ENCODE measurements around the gene OR1I1.
"Not testable (repeated sequence)": the region's sequence is repeated elsewhere in the genome, so short reads cannot be mapped to it uniquely, and the experiment has no call there.

The OR1I1 gene, protein sequence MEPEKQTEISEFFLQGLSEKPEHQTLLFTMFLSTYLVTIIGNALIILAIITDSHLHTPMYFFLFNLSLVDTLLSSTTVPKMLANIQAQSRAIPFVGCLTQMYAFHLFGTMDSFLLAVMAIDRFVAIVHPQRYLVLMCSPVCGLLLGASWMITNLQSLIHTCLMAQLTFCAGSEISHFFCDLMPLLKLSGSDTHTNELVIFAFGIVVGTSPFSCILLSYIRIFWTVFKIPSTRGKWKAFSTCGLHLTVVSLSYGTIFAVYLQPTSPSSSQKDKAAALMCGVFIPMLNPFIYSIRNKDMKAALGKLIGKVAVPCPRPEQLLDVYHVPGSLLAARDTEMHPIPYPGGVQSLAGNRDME

DNA sequence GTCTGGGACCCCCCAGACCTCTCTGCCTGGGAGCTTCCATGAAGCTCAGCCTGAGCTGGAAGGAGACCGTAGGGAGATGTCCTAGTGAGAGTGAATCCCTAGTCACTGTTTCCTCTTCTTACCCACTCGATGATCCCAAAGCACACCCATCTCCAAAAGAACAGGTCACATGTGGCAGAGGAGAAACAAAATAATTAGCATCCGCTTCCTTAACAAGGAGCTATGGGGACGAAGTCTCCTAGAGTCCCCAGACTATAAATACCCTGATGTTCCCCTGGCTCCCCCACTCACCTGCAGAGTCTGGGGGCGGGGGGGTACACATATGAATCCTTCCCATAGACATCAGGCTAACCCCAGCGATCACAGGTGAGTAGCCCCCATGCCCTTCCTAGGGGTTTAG is at the start of gene OR1I1:
OR1I1 (plus strand) TSS at position 301 of the 400 bp plus-strand sequence. CDS start 4,855 bp downstream, outside the sequence.
- no peak for DNase-seq

DNA sequence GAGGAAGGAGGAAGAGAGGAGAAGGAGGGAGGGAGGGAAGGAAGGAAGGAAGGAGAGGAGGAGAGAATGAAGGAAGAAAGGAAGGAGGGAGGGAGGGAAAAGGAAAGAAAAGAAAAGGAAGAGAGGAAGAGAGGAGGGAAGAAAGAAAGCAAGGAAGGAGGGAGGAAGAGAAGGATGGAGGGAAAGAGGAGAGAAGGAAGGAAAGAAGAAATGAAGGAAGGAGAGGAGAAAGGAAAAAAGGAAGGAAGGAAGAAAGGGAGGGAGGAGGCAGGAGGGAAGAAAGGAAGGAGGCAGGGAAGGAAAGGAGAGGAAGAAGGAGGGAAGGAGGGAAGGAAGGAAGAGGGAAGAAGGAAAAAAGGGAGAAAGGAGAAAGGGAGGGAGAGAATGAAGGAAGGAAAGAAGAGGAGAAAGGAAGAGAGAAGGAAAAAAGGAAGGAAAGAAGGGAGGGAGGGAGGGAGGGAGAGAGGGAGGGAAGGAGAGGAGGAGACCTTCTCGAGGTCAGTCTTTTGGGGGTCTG is 46.2 kb upstream of the OR1I1 start:
- no peak for DNase-seq

DNA sequence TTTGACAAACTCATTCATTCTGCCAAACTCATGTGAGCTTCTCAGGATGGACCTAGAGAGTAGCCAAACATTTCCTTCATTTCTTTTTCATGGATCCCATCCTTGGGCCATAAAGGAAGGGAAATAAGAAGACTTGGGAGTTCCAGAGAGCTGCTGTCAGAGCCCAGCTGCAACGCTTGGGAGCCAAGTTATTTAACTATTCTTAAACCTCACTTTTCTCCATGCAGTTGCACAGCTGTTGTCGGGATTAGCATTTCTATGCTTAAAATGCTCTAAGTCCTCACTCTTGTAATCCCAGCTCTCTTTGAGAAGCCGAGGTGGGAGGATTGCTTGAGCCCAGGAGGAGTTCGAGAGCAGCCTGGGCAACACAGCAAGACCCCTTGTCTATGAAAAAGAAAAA is 44.4 kb upstream of the OR1I1 start:
- DNase-seq, result no peak

DNA sequence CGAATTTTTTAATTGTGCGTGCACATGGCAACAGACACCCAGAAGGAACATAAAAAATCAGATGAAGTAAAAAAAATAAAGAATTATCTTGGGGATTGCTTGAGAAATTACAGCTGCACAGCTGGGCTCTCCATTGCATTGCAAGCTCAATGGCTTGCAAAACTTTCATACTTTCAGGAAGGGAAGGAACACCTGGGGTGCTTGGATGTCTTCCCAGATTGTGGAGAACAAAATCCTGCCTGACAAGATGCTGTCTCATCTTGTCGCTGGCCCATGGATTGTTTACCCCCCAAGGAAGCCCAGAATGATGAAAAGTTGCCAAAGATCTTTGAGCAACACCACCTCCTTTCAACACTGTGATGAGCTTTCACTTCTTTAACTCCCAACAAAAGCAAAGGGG is 43.7 kb upstream of the OR1I1 start:
- DNase-seq, result no peak

DNA sequence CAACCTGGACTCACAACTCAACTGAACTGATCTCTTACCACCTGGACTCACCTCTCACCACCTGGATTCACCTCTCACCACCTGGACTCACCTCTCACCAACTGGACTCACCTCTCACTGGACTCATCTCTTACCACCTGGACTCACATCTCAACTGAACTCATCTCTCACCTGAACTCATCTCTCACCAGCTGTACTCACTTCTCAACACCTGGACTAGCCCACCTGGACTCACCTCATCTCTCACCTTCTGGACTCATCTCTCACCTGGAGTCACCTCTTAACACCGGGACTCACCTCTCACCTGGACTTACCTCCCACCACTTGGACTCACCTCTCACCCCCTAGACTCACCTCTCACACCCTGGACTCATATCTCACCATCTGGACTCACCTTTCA is 40.0 kb upstream of the OR1I1 start:
- DNase-seq, result no peak

DNA sequence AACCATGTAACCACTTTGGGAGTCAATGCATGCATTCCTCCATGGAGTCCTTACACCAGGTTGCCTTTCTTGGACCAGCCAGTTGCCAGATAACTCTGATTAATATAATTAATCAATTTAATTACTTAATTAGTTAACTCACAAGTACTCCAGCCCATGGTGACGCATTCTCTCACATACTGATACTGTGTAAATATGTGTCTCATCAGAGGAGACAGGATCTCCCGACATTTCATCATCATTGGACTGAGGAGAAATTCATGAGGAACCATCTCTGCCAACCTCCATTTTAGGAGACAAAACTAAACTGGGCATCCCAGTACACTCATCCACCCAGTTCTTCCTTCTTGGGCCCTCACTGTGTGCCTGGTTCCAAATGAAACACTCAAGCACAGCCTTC is 39.2 kb upstream of the OR1I1 start:
- DNase-seq, result no peak

DNA sequence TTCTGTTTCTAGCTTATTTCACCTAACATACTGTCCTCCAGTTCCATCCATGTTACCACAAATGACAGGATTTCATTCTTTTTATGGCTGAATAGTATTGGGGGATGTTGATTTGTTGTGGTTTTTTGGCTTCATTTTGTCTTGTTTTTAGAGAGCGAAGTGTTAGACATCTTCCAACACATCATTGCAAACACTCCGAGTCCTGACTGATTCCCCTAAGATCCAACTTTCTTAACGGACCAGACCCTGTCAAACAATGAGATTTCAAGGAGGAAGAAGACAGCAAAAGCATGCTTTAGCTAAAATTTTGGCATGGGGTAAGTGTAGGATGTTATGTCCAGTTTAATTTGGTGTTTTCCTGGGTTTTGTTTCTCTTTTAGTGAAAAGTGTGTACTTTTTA is 36.5 kb upstream of the OR1I1 start:
- no peak for DNase-seq

DNA sequence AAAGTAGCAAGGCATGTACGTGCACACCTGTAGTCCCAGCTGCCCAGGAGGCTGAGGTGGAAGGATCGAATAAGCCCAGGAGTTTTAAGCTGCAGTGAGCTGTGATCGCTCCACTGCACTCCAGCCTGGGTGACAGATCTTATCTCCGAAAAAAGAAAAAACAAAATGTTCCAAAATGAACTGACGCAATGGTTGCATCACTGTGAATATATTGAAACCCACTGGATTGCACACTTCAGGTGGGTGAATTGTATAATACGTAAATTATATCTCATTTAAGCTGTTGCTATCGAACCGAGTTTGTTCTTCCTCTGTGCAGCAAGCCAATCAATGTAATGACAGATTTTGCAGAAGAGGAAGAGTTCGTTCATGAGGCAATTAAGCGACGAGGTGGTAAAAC is 34.3 kb upstream of the OR1I1 start:
- DNase-seq, result no peak

DNA sequence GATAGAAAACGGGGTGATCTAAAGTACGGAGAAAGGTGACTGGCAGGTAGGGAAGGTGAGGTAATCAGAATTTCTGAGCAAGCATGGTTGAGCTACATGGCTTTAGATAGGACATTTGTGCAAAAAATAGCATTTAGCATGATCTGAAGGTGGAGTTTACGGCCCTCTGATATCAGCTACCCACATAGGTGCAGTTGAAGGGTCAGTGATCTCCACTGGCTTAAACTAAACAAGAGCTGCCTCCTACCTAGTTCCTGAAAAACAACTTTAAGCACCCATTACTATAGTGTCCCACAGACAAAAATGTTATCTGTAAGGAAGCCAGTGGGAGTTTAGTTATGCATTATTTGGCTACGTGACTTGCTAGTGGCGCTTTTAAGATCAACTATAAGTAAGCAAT is 33.9 kb upstream of the OR1I1 start:
- DNase-seq, result no peak

DNA sequence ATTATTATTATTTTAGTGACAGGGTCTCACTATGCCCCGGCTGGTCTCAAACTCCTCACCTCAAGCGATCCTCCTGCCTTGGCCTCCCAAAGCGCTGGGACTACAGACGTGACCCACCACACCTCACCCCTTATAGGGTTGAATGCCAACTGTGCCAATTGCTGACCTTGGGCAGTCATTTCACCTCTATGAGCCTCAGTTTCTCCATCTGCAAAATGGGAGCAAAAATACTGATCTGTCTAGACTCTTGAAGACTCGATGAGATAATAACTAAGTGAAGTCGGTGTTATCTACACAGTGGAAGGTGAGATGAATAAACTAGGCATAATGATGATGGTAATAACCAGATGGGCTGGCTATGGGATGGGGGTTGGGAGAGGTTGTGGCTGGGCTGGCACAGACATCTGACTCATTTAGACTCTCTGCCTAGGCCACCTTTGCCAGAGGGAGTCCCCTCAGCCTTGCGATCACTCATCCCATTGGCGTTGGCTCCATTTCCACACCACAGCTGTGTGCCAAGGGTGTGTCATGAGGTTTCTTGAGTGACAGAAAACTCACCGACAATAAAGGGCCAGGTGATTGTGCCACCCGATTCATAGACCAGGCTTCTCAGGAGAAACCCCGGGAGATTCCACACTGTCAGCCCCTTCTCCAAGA is 33.0 kb upstream of the OR1I1 start, which contains the start of gene CASP14:
CASP14 (plus strand) TSS at position 596 of the 657 bp plus-strand sequence. CDS start 2,772 bp downstream, outside the sequence.
- no peak for DNase-seq

DNA sequence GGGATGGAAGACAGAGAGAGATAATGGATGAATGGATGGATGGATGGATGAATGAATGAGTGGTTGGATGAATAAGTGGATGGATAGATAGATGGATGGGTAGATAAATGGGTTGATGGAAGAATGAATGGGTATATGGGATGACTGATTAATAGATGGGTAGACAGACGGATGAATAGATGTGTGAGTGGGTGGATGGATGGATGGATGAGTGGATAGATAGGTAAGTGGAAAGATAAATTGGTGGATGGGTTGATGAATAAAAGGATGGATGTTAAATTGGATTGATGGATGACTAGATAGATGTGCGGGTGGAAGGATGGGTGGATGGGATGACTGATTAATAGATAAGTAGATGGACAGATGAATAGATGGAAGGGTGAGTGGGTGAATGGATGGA is 31.4 kb upstream of the OR1I1 start:
- no peak for DNase-seq

DNA sequence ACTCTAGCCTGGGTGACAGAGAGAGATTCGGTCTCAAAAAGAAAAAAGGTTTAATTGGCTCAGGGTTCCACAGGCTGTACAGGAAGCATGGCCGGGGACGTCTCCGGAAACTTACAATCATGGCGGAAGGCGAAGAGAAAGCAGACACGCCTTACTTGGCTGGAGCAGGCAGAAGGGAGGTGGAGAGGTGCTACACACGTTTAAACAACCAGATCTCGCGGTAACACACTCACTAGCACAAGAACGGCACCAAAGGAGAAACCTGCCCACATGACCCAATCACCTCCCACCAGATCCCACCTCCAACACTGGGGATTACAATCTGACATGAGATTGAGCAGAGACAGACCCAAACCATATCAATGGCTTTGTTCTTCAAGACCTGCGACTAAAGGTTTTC is 20.0 kb upstream of the OR1I1 start:
- DNase-seq, result no peak

DNA sequence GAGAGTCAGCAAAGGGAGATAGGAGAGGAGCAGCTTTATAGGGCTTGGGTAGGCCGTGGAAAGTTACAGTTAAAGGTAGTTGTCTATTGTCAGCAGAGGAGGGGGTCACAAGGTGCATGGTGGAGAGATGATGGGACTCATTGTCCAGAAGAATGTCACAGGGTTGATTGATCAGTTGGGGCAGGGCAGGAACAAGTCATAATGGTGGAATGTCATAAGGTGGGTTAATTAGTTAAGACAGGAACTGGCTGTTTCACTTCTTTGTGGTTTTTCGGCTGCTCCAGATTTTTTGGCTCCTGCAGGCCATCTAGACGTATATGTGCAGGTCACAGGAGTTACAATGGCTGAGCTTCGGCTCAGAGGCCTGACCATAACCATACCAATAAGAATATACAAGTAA is 11.6 kb upstream of the OR1I1 start:
- not testable (repeated sequence) for DNase-seq

DNA sequence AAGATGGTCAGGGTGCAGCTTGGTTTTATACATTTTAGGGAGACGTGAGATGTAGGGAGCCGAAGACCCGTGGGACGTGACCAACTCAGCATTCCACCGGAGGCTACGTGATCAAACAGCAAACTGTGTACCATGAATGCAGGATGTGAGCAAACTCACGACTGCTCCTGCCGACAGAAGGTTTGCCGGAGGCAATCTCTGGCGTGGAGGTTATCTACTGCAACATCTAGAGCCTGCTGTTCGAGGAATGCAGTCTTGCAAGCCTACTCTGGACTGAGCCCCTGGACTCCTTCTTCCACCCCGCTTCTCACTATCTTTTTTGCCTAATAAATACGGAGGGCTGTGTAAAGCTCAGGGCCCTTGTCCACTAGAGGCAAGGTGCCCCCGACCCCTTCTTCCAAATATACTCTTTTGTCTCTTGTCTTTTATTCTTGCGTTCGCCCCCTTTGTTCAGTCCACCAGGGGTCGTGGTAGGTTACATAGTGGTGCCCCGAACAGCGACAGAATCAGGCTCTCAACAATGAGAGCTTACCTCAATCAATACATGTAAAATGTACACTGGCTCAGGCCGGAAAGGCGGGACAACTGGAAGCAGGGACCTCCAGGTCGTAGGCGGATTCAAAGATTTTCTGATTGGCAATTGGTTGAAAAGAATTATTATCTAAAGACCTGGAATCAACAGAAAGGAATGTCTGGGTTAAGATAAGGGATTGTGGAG is 8.9 kb upstream of the OR1I1 start:
- DNase-seq, result no peak

DNA sequence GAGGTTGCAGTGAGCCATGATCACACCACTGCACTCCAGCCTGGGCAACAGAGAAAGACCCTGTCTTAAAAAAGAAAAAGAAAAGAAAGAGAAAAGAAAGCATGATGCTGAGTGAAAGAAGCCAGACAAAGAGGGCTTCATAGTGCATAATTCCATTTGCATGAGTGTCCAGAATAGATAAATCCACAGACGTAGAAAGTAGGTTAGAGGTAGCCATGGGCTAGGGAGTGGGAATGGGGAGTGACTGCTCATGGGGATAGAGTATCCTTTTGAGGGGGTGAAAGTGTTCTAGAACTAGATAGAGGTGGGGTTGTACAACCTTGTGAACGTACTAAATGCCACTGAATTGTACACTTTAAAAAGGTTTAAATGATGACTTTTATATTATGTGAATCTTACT is 7.6 kb upstream of the OR1I1 start:
- no peak for DNase-seq

DNA sequence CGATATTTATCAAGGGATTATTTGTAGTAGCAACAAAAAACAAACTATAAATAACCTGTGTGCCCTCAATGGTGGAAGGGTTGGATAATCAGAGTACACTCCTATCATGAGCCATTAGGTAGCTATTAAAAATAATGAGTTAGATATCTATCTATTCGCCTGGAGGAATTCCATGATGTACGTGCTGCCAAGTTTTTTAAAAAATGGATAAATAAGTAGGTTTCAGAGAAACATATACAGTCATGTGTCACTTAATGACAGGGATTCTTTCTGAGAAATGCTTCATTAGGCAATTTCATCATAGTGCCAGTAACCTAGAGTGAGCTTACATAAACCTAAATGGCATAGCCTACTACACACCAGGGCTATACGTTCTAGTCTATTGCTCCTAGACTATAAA is 6.2 kb upstream of the OR1I1 start:
- DNase-seq, result no peak

DNA sequence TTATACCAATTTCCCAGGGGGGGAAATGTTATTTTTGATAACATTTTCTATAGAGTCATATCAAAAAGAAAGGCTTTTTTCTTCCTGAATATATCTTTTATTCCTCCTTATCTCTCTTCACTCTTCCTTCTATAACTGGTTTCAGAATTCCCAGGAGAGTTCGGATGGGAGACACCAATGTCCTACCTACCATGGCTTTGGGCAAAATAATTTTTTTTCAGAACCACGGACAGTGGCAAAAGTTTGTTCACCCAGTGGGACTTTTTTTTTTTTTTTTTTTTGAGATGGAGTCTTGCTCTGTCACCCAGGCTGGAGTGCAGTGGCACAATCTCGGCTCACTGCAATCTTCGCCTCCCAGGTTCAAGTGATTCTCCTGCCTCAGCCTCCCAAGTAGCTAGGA is 2.0 kb upstream of the OR1I1 start:
- DNase-seq, result not testable (repeated sequence)

DNA sequence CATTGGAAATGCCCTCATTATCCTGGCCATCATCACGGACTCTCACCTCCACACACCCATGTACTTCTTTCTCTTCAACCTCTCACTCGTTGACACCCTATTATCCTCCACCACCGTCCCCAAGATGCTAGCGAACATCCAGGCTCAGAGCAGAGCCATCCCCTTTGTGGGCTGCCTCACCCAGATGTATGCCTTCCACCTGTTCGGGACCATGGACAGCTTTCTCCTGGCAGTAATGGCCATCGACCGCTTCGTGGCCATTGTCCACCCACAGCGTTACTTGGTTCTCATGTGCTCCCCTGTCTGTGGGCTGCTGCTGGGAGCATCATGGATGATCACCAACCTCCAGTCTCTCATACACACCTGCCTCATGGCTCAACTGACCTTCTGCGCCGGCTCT is 5.2 kb downstream of the OR1I1 start:
- no peak for DNase-seq

DNA sequence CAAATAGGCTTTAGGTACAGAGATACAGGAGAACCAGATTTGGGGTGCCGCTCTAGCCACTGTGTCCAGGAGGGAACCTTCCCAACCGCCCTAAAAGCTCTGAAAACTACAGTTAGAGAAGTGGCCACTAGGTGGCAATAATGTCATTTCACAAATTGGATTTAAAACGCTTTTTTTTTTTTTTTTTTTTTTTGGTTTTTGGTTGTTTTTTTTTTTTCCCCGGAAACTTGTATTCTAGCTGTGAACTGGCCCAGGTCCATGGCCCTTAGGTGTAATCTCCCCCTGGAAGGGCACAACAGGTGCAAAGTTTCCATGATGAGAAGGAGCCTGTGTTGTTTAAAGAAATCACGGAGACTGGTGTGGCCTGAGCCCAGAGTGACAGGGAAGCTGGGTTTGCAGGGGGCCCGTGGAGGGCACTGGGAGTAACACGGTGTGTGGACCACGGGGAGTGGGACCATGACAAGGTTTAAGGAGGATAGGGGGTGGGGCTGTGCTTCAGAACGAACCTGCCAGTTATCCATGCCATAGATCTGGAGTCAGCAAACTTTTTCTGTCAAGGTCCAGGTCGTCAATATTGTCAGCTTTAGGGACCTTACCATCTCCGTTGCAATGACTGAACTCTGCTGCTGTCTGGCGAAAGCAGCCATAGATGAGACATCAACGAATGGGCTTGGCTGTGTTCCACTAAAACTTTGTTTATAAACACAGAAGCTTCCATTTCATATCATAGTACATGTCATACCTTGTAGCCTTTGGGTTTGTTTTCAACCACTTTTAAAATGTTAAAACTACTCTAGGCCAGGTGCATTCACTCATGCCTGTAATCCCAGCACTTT is 10.1 kb downstream of the OR1I1 start:
- DNase-seq, result peak in 1 of 14 donors; percentile 9

DNA sequence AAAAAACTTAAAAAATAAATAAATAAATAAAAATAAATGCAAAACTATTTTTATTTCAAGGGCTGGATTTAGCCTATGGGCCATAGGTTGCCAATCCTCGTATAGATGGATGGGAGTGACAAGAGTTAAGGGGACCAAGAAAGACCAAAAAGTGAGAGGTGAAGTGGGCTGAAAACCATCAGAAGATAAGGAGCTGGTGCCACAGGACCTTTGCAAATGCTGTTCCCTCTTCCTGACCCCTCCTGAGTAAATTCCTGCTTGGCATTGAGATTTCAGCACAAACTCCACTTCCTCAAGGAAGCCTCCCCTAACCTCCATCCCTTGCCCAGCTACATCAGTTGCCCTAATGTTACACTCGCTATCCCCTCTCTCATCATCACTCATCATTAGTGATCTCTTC is 11.0 kb downstream of the OR1I1 start:
- no peak for DNase-seq

DNA sequence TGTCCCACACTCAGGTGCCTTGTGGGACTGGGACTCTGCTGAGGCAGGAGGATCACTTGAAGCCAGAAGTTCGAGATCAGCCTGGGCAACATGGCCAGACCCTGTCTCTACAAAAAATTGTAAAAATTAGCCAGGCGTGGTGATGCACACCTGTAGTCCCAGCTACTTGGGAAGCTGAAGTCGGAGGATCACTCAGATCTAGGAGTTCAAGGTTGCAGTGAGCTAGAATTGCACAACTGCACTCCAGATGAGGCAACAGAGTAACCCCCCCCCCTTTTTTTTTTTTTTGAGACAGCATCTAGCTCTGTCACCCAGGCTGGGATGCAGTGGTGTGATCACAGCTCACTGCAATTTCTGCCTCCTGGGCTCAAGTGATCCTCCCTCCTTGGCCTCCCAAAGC is 14.2 kb downstream of the OR1I1 start:
- no peak for DNase-seq

DNA sequence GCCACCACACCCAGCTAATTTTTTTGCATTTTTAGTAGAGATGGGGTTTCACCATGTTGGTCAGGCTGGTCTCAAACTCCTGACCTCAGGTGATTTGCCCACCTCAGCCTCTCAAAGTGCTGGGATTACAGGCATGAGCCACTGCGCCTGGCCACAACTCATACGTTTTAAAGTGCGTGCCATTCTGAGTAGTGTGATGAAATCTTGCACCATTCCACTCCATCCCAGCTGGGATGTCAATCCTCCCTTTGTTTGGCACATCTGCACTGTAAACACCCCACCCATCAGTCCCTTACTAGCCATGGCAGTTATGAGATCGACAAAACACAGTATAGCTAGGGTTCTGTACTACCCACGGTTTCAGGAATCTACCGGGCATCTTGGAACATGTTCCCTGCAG is 16.0 kb downstream of the OR1I1 start:
- not testable (repeated sequence) for DNase-seq
